Vagina (tissue), 2 donors: Measurements from ENCODE around the gene COL7A1. TPM values are rescaled to one million over a fixed set of nuclear protein-coding genes. Genes with fewer than 3 reads are reported as not detected.

Experiments used
- DNase-seq, 2 donors: peaks; one replicate each; pipeline ENCODE4 v3.0.0-alpha.2; 2017; ENCODE audit errors: extremely low spot score in 2 of 2
- H3K27ac ChIP-seq: fragments of 200-600 bp; sonication (generic); one replicate; pipeline ENCODE4 v1.5.1; 2019
- H3K27me3 ChIP-seq: fragments of 200-600 bp; sonication (generic); one replicate; pipeline ENCODE4 v1.5.1; 2019
- H3K36me3 ChIP-seq, 2 donors: fragments of 200-600 bp; sonication (generic); one replicate each; pipeline ENCODE4 v1.5.1; 2017 to 2019
- H3K4me1 ChIP-seq: fragments of 200-600 bp; sonication (generic); one replicate; pipeline ENCODE4 v1.5.1; 2019
- H3K4me3 ChIP-seq, 2 donors: fragments of 200-600 bp; sonication (generic); 1 replicate in 1 of 2; 2 replicates in 1 of 2; pipeline ENCODE4 v1.5.1; 2016 to 2019
- H3K9me3 ChIP-seq: fragments of 200-600 bp; sonication (generic); one replicate; pipeline ENCODE4 v1.5.1; 2019
- POLR2A ChIP-seq, 2 donors: fragments of 450-650 bp; IDR thresholded peaks; one replicate each; pipeline ENCODE4 v1.6.1; 2017; ENCODE audit warnings: antibody characterized with exemption in 2 of 2, mild to moderate bottlenecking in 2 of 2, moderate library complexity in 2 of 2
- POLR2AphosphoS5 ChIP-seq, 2 donors: sonication (generic); formaldehyde crosslinking; IDR thresholded peaks; one replicate each; pipeline ENCODE4 v1.9.0; 2017; ENCODE audit warnings: antibody characterized with exemption in 2 of 2, mild to moderate bottlenecking in 2 of 2, low read depth in 1 of 2; ENCODE audit not compliant: insufficient read depth in 1 of 2
- intact Hi-C: fragments of 100-400 bp; cut with DNase I; formaldehyde crosslinking; loops from one replicate; pipeline ENCODE4 v1.15.1; 2023
- total RNA-seq: library from RNA; depleted of rRNA; stranded (reverse); fragments of >200 nt; gene quantifications from one replicate; pipeline ENCODE4 v1.2.3, GENCODE V29; 2016
- TF ChIP-seq, protein P1 (sequence below), 3 experiments: fragments of 450-650 bp in 2 of 3; fragments of 200-600 bp in 1 of 3; sonication (generic) in 1 of 3; IDR thresholded peaks; one replicate each; pipeline ENCODE4 v1.5.1; 2017 to 2019; ENCODE audit warnings: antibody characterized with exemption in 3 of 3, mild to moderate bottlenecking in 2 of 3, moderate library complexity in 2 of 3

Gene COL7A1
- total RNA-seq, 1 donor from 2014 or later = 148 TPM

DNA sequence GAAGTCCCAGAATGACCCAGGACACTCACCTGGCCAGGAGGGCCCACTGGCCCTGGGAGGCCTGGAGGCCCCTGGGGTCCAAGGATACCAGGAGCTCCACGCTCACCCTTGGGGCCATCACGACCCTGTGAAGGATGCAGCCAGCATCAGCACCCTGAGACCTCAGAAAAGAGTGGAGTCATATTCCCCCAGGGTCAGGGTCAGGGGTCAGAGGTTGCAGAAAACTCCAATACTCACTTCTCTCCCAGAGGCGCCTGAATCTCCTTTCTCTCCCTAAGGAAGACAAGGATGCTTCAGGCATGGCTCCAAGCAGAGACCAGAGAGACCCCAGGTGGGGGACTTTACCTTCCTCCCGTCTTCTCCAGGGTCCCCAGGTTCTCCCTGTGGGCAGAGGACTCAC lies 18.5 kb downstream of the COL7A1 start:
- H3K9me3 ChIP-seq = no peaks in the 10 kb centered on the region
- H3K4me1 ChIP-seq = no peaks in the 10 kb centered on the region
- TF ChIP-seq POLR2A (IDR thresholded peaks at IDR 0.05) = no peak
- TF ChIP-seq, protein P1, sequence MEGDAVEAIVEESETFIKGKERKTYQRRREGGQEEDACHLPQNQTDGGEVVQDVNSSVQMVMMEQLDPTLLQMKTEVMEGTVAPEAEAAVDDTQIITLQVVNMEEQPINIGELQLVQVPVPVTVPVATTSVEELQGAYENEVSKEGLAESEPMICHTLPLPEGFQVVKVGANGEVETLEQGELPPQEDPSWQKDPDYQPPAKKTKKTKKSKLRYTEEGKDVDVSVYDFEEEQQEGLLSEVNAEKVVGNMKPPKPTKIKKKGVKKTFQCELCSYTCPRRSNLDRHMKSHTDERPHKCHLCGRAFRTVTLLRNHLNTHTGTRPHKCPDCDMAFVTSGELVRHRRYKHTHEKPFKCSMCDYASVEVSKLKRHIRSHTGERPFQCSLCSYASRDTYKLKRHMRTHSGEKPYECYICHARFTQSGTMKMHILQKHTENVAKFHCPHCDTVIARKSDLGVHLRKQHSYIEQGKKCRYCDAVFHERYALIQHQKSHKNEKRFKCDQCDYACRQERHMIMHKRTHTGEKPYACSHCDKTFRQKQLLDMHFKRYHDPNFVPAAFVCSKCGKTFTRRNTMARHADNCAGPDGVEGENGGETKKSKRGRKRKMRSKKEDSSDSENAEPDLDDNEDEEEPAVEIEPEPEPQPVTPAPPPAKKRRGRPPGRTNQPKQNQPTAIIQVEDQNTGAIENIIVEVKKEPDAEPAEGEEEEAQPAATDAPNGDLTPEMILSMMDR (IDR thresholded peaks at IDR 0.05) = no peak
- TF ChIP-seq POLR2AphosphoS5 (IDR thresholded peaks at IDR 0.05; ENCODE audit: insufficient read depth in 1 of 2, low read depth in 1 of 2) = no peak
- intact Hi-C loops = no loop called here
- no peak overlapping the region for H3K27ac ChIP-seq
- H3K4me3 ChIP-seq = no peak overlapping the region
- H3K27me3 ChIP-seq = no peaks in the 10 kb centered on the region
- no peak for DNase-seq
- peaks cover 0 to 6% of the 10 kb centered on the region in 2 donors for H3K36me3 ChIP-seq

DNA sequence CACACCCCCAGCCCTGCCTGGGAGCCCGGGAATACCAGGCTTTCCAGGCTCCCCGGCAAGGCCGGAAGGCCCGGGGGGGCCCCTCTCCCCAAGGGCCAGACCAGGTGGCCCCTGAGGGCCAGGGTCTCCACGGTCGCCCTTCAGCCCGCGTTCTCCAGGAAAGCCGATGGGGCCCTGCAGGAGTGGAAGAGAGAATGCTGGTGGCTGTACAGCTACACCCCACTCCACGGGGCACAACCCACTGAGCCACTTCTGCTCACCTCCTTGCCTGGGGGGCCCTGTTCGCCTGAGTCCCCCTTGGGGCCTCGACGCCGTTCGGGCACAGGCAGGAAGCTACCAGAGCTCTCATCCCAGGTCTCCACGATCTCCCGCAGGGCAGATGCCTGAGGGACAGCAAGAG lies 19.8 kb downstream of the COL7A1 start:
- H3K27me3 ChIP-seq = no peaks in the 10 kb centered on the region
- no peak for DNase-seq
- no peak overlapping the region for H3K4me3 ChIP-seq
- H3K4me1 ChIP-seq = no peaks in the 10 kb centered on the region
- intact Hi-C loops = no loop called here
- H3K27ac ChIP-seq = no peak overlapping the region
- no peaks in the 10 kb centered on the region for H3K9me3 ChIP-seq
- TF ChIP-seq, protein P1 (IDR thresholded peaks at IDR 0.05) = no peak
- no peak for TF ChIP-seq POLR2A (IDR thresholded peaks at IDR 0.05)
- TF ChIP-seq POLR2AphosphoS5 (IDR thresholded peaks at IDR 0.05; ENCODE audit: insufficient read depth in 1 of 2, low read depth in 1 of 2) = no peak
- peaks cover 0 to 8% of the 10 kb centered on the region in 2 donors for H3K36me3 ChIP-seq

DNA sequence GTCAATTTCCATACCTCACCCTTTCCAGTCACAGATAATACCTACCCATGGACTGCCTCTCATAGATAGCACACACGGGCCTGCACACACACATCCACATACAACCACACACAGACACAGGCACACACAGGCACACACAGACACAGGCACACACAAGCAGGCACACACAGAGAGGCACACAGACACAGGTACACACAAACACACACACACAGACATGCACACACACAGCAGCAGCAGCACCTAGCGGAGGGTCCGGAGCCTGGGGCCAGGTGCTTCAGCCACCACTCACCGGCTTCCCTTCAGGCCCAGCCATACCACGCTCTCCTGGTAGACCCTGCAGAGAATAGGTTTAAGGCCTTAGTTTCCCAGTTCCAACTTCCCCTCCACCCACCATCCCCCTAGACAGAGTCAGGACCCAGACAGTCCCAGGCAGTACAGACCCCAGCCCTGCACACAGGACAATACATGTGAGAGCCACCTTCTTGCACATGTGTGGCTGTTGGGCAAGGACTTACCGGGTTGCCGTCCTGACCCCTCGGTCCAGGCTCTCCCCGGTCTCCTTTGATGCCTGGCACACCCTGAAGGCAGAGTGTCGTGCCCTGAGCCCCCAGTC lies 21.1 kb downstream of the COL7A1 start:
- Histone ChIP-seq H3K36me3 (peaks cover 0 to 12% of the 10 kb centered on the region in 2 donors), H3K27ac (no peak overlapping the region), H3K9me3 (no peaks in the 10 kb centered on the region), H3K27me3 (no peaks in the 10 kb centered on the region), H3K4me1 (no peaks in the 10 kb centered on the region), H3K4me3 (no peak overlapping the region)
- TF ChIP-seq, protein P1 (IDR thresholded peaks at IDR 0.05) = no peak
- TF ChIP-seq POLR2AphosphoS5 (IDR thresholded peaks at IDR 0.05; ENCODE audit: insufficient read depth in 1 of 2, low read depth in 1 of 2) (no peak), POLR2A (IDR thresholded peaks at IDR 0.05) (no peak)
- DNase-seq = no peak
- intact Hi-C loops = no loop called here

- no peak overlapping the region for H3K27ac ChIP-seq
- H3K9me3 ChIP-seq = no peaks in the 10 kb centered on the region
- intact Hi-C loops = no loop called here
- TF ChIP-seq POLR2A (IDR thresholded peaks at IDR 0.05) (no peak), POLR2AphosphoS5 (IDR thresholded peaks at IDR 0.05; ENCODE audit: insufficient read depth in 1 of 2, low read depth in 1 of 2) (no peak)
- TF ChIP-seq, protein P1 (IDR thresholded peaks at IDR 0.05) = no peak
- peaks cover 0 to 7% of the 10 kb centered on the region in 2 donors for H3K36me3 ChIP-seq
- H3K27me3 ChIP-seq = no peaks in the 10 kb centered on the region
- DNase-seq = no peak
- no peak overlapping the region for H3K4me3 ChIP-seq
- H3K4me1 ChIP-seq = no peaks in the 10 kb centered on the region
Observed at GRCh38 chr3:48572517-48572916, 22.6 kb downstream of the COL7A1 start.

- TF ChIP-seq, protein P1 (IDR thresholded peaks at IDR 0.05) = no peak
- TF ChIP-seq POLR2AphosphoS5 (IDR thresholded peaks at IDR 0.05; ENCODE audit: insufficient read depth in 1 of 2, low read depth in 1 of 2) = no peak
- no peak for TF ChIP-seq POLR2A (IDR thresholded peaks at IDR 0.05)
- Histone ChIP-seq H3K9me3 (no peaks in the 10 kb centered on the region), H3K27ac (no peak overlapping the region), H3K4me3 (no peak overlapping the region), H3K4me1 (no peaks in the 10 kb centered on the region), H3K27me3 (no peaks in the 10 kb centered on the region), H3K36me3 (peaks cover 0 to 7% of the 10 kb centered on the region in 2 donors)
- no peak for DNase-seq
- intact Hi-C loops = no loop called here
Observed at GRCh38 chr3:48571938-48572337, 23.2 kb downstream of the COL7A1 start.
